Right ventricle myocardium superior (tissue), 1 donor: ENCODE results near the gene BMPR1A. TPM values are rescaled to one million over a fixed set of nuclear protein-coding genes. Genes with fewer than 3 reads are reported as not detected.

Source experiments
- ATAC-seq: fragments of 200-7000 bp; cut with Tn5 transposase; one replicate; pipeline ENCODE4 v1.9.1; 2020; ENCODE audit warnings: mild to moderate bottlenecking; ENCODE audit not compliant: poor library complexity
- DNase-seq: peaks from one replicate; pipeline ENCODE4 v3.0.0-alpha.2; 2020
- intact Hi-C: fragments of 100-400 bp; cut with DNase I; formaldehyde crosslinking; loops from one replicate; pipeline ENCODE4 v1.11.2; 2022
- total RNA-seq: library from RNA; stranded (reverse); fragmentation: NEBNext Ultra II Directional; extraction: Animal tissue kit (Norgen Biotek cat#: 25700); gene quantifications from one replicate; pipeline ENCODE4 v1.2.1, GENCODE V29; 2021
- donor health status: DM: no; HTN: yes; CAD: no; lungs with severe emphysema.

Gene BMPR1A
- total RNA-seq, 1 donor from 2014 or later = 50.2 TPM

GRCh38 chr10:86755740-86756510 is 494 bp upstream of the BMPR1A start:
- intact Hi-C loops = no loop called here
- DNase-seq (peak; percentile 89), ATAC-seq (peak; percentile 89)

- ATAC-seq = no peak
- peak; percentile 59 for DNase-seq
- intact Hi-C loops = no loop called here
These were observed 924 bp downstream of the BMPR1A start for GRCh38 chr10:86757113-86757972.

GRCh38 chr10:86758189-86759072 is 2.0 kb downstream of the BMPR1A start:
- ATAC-seq = no peak
- intact Hi-C loops = no loop called here
- DNase-seq = no peak

DNA sequence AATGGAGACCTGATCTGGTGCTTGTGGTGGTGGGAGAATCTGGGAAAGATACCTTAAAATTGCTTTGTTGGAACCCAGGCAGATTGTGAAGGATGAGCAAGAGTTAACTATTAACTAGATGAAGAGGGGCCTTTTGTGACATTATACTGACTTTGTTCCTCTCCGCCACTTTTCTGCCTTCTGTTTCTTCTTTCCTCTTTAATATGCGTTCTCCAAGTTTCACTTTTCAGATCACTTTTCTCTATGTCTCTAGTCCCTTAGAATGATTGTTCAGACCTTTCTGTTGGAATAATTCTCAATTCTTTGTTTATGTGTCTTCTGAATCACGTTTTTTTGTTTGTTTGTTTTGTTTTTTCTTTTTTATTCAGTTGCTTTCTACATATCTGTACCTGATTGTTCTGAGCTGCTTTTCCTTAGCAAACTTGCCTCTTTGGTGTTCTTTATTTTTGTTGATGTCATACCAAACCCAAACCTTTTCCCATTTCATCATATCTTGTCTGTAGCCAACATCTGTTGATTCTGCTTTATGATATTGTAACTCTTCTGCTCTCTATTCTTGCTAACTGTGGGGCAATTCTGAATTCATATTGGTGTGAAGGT is 2.8 kb downstream of the BMPR1A start:
- intact Hi-C loops = no loop called here
- ATAC-seq (no peak), DNase-seq (no peak)

GRCh38 chr10:86763404-86763803 is 7.0 kb downstream of the BMPR1A start:
- ATAC-seq (no peak), DNase-seq (no peak)
- intact Hi-C loops = no loop called here

- intact Hi-C loops = no loop called here
- DNase-seq = no peak
- no peak for ATAC-seq
These were observed 9.1 kb downstream of the BMPR1A start for GRCh38 chr10:86765548-86765947.

DNA sequence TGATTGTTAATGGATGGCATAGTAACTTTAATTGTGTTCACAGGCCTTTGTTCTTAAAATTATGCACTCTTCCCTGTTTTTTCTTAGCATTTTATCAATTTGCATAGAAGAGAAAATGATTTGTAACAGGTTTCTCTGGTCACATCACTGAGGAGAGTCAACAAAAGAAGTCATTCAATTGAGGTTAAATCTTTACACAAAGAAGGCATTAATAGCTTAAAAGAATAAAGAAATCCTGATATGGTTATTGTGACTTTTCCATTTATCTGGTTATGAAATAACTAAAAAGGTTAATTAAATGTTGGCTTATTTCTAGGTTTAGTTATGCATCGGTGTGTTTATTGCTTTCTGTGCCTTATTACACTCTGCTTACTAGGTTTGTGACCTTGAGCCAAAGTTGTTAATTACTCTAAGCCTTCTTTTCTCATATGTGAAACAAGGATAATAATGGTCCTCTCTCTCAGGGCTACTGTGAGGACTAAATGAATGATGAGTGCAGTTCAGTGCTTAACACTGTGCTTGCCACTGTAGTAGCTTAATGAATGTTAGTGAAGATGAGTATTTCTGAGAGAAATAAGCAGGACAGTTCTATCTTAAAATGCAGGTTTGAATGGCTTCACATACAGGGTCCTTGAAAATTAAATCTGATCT is 12.1 kb downstream of the BMPR1A start:
- no peak for DNase-seq
- no peak for ATAC-seq
- intact Hi-C loops = no loop called here

GRCh38 chr10:86769991-86770390 is 13.6 kb downstream of the BMPR1A start:
- intact Hi-C loops = no loop called here
- ATAC-seq = peak; percentile 10

GRCh38 chr10:86770412-86770960 is 14.1 kb downstream of the BMPR1A start:
- intact Hi-C loops = no loop called here
- no peak for DNase-seq
- peak; percentile 73 for ATAC-seq

More at GRCh38 chr10:86769991-86770390, 13.6 kb downstream of the BMPR1A start:
- DNase-seq = no peak

DNA sequence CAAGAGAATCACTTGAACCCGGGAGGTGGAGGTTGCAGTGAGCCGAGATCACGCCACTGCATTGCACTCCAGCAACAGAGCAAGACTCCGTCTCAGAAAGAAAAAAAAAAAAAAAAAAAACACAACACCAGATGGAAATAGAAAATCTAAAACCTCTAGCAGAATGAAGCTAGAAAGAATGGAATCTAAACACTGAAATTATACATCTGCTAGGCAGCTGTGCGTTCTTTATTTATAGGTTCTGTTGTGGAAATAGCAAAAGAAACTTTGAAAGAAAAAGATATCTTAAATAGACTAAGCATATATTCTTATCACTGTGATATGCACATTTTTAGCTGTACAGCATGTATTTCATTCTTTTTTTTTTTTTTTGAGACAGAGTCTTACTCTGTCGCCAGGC is 17.1 kb downstream of the BMPR1A start:
- ATAC-seq (no peak), DNase-seq (no peak)
- intact Hi-C loops = no loop called here

GRCh38 chr10:86775056-86775869 is 18.8 kb downstream of the BMPR1A start:
- ATAC-seq = peak; percentile 17
- intact Hi-C loops = no loop called here
- no peak for DNase-seq

- ATAC-seq (peak; percentile 38), DNase-seq (no peak)
- intact Hi-C loops = no loop called here
These were observed 19.4 kb downstream of the BMPR1A start for GRCh38 chr10:86775870-86776180.

DNA sequence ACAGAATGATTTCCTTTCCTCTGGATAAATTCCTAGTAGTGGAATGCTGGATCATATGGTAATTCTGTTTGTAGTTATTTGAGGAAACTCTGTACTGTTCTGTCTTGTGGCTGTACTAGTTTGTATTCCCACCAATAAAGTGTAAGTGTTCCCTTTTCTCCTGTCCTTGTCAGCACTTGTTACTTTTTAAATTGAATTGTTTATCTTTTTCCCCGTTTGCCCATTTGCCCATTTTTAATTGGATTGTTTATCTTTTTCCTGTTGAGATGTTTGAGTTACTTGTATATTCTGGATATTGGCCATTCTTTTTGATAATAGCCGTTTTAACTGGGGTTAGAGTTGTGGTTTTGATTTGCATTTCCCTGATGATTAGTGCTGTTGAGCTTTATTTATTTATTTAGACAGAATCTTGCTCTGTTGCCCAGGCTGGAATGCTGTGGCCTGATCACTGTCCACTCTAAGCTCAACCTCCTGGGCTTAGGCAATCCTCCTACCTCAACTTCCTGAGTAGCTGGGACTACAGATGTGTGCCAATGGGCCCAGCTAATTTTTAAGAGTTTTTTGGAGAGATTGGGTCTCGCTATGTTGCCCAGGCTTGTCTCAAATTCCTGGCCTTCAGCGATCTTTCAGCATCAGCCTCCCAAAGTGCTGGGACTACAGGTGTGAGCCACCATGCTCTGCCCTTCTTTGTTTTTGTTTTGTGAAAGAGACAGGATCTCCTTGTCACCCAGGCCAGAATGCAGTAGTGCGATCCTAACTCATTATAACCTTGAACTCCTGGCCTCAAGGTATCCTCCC is 23.0 kb downstream of the BMPR1A start:
- DNase-seq (no peak), ATAC-seq (no peak)
- intact Hi-C loops = no loop called here

- DNase-seq (no peak), ATAC-seq (peak; percentile 40)
- intact Hi-C loops = no loop called here
These were observed 26.4 kb downstream of the BMPR1A start for GRCh38 chr10:86782701-86783418.

GRCh38 chr10:86785037-86785436 is 28.6 kb downstream of the BMPR1A start:
- DNase-seq (no peak), ATAC-seq (no peak)
- intact Hi-C loops = no loop called here

- DNase-seq (no peak), ATAC-seq (peak; percentile 53)
- intact Hi-C loops = no loop called here
These were observed 29.5 kb downstream of the BMPR1A start for GRCh38 chr10:86785968-86786367.
